ENCODE results near the gene AJAP1.

- no peak for TF ChIP-seq CTCF (IDR thresholded peaks at IDR 0.05; ENCODE audit: insufficient read depth, low read length)
- no peak for TF ChIP-seq POLR2AphosphoS5 (IDR thresholded peaks at IDR 0.05; ENCODE audit: low read depth)
- TF ChIP-seq REST (IDR thresholded peaks at IDR 0.05; ENCODE audit: insufficient replicate concordance, low read depth), result no peak
- TF ChIP-seq GABPA (IDR thresholded peaks at IDR 0.05; ENCODE audit: low read depth), result no peak
- TF ChIP-seq SPI1 (IDR thresholded peaks at IDR 0.05; ENCODE audit: borderline replicate concordance, low read depth), result no peak
Observed at GRCh38 chr1:4626560-4627319, 27.7 kb upstream of the AJAP1 start.
